GM19324 (cell line): ENCODE results near the gene GLIPR1L1.

Experiments
- ATAC-seq: cut with Tn5 transposase; IDR thresholded peaks from one replicate; pipeline ENCODE4 v1.9.1; 2021; ENCODE audit warnings: mild to moderate bottlenecking, moderate library complexity; ENCODE audit not compliant: unreplicated experiment, low FRiP score

Gene GLIPR1L1, protein sequence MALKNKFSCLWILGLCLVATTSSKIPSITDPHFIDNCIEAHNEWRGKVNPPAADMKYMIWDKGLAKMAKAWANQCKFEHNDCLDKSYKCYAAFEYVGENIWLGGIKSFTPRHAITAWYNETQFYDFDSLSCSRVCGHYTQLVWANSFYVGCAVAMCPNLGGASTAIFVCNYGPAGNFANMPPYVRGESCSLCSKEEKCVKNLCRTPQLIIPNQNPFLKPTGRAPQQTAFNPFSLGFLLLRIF

GRCh38 chr12:75334384-75335030 is at the start of gene GLIPR1L1:
GLIPR1L1 (plus strand) TSS chr12:75334670; CDS start chr12:75334729, 59 bp downstream.
- ATAC-seq: peak; percentile 55

DNA sequence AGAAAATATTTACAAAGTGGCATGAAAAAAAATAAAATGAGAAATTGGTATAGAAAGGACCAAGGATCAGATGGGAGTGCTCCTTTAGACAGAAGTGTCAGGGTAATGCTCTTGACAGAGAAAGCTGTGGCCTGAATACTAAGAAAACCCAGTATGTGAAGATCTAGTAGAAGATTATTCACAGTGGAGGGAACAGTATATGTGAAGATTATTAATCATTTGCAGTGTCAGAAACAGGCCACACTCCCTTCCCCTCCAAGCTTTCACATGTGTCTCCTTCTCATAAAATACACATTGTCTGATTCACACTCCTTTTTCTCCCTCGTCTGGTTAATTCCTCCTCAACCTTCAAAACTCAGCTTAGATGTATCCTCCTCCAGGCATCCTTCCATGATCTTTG is 45.6 kb upstream of the GLIPR1L1 start:
- ATAC-seq: no peak

GRCh38 chr12:75289753-75290152 is 44.7 kb upstream of the GLIPR1L1 start:
- no peak for ATAC-seq

GRCh38 chr12:75291014-75291413 is 43.5 kb upstream of the GLIPR1L1 start:
- ATAC-seq: no peak

DNA sequence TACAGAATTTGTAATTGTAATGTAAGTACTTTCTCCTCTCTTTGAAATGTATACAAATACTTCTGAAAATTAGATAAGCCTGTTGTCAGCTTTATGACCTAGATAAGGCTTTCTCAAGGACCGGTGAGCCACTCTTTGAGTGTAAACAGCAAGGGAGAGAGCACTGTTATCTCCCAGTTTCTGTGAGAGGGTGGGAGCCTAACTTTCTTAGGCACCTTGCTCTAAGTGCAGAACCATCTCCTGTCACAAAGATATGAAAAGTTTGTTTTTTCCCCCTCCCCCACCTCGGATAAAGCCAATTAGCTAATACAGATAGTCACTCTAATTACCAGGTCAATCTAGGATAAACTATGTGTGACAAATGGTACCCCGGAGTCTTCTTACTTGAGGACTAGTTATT is 40.1 kb upstream of the GLIPR1L1 start:
- no peak for ATAC-seq

DNA sequence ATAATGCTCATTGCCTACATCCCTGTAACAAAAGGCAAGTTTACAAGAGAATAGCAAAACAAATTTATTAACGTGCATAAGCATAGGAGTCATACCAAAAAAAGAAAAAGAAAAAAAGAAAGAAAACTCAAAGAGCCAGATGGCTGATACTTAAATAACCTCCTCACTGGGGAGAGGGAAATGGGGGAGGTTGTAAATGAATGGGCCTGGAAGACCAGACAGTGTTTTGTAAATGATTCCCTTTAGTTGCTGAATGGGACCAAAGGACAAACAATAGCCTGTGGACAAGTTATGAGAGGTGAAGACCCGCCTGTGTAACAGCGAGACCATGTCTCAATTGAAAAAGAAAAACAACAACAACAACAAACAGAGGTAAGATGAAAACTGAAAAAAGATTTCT is 39.7 kb upstream of the GLIPR1L1 start:
- ATAC-seq: no peak

GRCh38 chr12:75302225-75302624 is 32.2 kb upstream of the GLIPR1L1 start:
- ATAC-seq: no peak

DNA sequence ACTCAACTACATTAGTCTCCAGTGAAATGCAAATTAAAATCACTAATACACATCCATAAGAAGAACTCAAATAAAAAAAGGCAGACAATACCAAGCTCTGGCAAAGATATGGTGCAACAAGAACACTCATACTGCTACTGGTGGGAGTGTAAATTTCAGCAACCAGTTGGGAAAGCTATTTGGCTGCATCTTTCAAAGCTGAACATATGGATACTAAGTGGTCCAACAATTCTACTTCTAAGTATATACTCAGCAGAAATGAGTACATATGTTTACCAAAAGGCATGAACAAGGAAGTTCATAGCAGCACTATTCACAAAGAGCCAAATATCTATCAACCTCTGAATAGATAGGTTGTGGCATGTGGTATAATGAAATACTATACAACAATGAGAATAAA is 31.7 kb upstream of the GLIPR1L1 start:
- ATAC-seq: no peak

DNA sequence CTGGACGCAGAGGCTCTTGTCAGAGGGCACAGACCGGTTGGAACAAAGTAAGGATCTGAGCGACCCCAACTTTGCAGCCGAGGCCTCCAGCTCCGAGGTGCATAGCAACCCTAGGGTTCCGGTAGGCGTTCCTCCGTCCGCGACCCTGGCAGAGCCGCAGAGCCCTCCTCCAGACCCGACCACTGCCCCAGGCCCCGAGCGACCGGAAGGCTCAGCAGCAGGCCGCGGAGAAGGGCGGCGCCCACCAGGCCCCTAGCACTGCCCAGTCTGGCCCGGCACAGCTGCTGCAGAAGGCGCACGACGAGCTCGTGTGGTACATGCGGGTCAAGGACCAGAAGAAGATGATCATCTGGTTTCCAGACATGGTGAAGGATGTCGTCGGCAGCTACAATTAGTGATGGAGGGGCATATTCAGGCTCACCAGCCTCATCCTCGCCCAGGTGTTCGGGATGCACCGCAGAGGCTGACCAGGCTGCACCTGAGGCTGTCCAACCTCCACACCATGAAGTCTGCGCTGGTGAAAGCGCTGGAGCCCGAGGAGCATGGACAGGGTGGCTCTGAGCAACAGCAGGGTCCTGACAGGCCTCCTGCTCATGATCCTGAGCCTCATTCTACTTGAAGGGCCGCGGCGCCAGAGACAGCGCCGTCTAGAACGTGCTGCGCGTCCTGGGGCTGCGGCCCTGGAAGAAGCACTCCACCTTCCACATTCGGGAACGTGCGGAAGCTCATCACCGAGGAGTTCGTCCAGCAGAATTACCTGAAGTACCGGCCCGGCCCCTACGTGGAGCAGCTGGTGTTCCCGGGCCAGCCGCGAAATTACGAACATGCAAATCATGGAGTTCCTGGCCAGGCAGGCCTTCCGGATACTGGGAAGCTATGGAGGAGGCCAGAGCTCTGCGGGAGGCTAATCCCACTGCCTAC is 28.8 kb upstream of the GLIPR1L1 start:
- ATAC-seq: no peak

GRCh38 chr12:75308279-75308678 is 26.2 kb upstream of the GLIPR1L1 start:
- no peak for ATAC-seq

DNA sequence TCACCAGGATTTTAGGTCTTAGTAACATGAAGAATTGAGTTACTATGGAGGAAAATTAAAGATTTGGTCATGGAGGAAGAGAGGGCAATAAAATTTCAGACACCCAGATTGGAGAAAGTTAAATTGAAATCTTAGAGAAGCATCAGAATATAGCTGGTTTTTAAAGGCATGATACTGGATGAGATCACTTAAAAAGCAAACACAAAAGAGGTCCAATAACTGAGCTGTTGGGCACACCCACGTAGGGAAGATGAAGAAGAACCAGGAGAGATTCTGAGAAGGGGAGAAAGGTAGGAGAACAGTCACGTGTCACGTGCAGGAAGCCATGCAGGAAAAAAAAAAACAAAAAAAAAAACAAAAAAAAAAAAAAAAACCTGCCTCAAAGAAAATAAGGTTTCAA is 23.1 kb upstream of the GLIPR1L1 start:
- ATAC-seq: no peak

DNA sequence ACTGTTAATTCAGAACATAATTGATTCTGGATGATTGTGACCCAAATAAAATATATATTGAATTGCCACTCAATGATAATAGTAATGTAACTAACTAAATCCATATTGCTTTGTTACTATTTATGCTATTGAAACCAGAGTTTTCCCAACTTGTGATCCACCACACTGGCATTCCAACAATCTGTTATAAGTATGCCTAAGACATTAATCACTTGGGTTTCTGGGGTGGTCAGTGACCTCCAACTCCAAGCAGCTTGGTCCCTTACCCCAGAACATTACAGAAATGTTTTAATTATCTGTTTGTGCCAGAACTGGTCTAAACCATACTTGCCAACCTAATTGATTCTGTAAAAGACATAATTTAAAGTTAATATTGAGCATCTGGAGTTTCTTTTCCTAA is 19.0 kb upstream of the GLIPR1L1 start:
- no peak for ATAC-seq

DNA sequence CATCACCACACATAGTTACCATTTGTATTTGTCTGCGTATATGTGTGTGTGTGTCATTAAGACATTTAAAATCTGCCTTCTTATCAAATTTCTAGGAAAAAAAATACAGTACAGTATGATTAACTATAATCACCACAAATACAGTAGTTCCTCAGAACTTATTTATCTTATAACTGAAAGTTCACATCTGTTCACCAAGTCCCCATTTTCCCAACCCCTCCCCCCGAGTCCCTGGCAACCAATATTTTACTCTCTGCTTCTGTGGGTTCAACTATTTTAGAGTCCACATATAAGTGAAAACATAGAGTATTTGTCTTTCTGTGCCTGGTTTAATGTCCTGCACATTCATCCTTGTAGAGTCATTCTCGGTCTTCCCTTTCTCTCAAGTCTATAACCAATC is 16.7 kb upstream of the GLIPR1L1 start:
- ATAC-seq: no peak

- no peak for ATAC-seq
Measured at GRCh38 chr12:75322464-75322863, 12.0 kb upstream of the GLIPR1L1 start.

- no peak for ATAC-seq
Measured at GRCh38 chr12:75323663-75324062, 10.8 kb upstream of the GLIPR1L1 start.

GRCh38 chr12:75327642-75328041 is 6.8 kb upstream of the GLIPR1L1 start:
- no peak for ATAC-seq

DNA sequence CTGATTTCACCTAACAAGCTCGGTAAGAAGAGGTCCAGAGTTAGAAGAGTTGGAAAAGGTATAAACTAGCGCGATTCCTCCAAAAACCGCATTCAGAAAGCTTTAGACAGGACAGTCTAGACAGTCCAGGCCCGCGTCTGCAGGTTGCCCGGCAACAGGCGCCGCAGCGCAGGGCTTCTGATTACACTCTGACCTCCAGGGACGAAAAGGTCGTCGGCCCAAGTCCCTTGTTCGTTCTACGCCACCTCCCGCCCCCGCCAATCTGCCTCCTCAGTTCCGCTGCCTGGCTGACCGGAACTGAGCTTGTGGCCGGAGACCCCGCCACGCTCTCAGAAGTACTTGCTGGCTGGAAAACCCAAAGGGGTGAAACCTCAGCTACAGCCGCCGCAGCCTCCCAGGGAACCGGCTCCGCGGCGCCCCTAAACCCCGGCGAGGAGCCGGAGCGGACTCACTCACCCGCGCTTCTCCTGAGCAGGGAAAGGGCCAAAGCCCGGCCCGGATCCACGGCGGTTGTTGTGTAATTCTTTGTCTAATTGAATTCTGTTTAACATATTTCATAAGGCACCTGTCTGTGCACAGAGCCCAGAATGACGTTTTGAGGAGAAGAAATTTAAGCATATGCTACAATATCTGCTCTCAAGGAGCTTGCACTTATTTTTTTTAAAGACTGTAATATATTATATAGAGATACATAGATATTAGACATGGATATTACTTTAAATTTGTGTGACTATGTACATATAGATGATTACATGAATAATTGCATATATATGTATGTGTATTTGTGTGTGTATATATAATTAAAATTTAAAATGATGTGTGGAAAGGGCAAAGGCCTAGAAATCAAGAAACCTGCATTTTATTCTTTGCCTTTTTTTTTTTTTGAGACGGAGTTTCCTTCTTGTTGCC is 4.3 kb upstream of the GLIPR1L1 start, which contains the start of gene CAPS2:
TSS of gene CAPS2 (minus strand) at position 407 of the 909 bp plus-strand sequence. CDS start 3,826 bp downstream, outside the sequence.
- ATAC-seq: peak; percentile 95

GRCh38 chr12:75337905-75338304 is 3.4 kb downstream of the GLIPR1L1 start:
- no peak for ATAC-seq

GRCh38 chr12:75341873-75342272 is 7.4 kb downstream of the GLIPR1L1 start:
- no peak for ATAC-seq

DNA sequence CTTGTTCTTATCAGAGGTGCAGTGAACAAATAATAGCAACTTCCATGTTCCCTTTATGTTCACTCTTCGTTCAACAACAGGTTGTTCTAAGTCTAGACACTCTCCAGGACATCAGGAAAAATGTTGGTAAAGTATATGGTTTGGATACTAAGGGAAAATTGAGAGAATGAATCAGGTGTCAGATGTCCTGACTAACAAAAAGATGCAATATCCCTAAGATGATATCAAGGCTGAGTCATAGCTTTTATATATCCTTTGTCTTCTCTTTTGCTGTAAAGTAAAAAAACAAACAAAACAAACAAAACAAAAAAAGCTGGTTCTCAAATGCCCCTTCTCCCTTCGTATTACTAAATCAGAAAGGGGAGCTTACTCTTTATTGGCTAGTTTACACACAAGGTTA is 11.1 kb downstream of the GLIPR1L1 start:
- no peak for ATAC-seq
